T-helper 9 cell (primary cell): ENCODE results near the gene KIAA1614.
"Not testable (repeated sequence)": the region's sequence is repeated elsewhere in the genome, so short reads cannot be mapped to it uniquely, and the experiment has no call there.

Experiments
- DNase-seq: peaks from one replicate; pipeline ENCODE4 v3.0.0-alpha.2; 2020

Gene KIAA1614

DNA sequence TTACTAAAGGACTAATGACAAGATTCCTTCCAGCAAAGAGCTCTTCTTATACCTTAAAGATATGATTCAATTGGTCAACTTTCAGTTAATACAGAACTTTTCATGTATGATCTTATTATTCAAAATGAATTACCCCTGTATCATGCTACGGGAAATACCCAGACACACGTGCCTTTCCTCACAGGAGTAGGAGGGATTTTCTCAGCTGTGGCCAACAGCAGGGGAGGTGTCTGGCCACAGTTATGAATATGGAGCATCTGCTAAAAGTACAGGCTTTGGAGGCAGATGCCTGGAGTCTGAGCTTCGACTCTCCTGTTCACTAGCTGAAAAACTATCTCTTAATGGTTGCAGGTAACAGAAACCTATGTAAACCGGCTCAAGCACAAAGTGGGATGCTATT, 53.6 kb downstream of the KIAA1614 start:
- no peak for DNase-seq

DNA sequence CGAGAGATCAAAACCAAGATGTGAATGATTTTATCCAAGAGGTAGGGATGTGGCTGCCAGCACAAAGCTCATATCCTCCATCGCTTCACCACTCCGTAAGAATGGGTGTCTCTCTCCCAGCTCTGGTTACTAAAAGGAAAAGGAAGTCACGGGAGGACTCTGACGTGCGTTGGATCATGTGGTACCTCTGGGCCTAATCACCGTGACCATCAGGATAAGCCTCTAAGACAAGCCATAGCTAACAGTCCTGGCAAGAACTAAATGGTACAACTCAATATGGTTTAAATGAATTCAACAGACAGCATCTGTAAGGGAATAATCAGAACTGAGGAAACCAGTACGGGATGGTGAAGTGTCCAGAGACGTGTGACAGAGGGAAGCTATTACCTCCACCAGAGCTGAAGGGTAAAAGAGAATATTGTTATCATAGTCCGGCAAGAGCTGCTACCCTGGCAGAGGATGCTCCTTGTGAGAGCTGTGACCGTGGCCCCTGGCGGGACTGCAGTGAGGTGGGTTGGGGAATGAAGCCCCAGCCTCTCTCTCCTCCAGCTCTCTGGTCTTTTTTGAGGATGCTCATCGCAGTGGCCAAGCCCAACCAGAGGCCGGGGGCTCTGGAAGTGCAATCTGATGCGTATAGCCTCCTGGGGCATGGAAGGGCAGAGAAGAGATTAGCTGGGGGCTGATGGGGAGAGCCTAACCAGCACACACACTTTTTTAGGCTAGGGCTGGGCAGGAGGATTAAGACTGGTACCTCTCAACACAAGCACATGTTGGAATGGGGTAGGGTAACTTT, 54.2 kb downstream of the KIAA1614 start:
- DNase-seq = no peak

DNA sequence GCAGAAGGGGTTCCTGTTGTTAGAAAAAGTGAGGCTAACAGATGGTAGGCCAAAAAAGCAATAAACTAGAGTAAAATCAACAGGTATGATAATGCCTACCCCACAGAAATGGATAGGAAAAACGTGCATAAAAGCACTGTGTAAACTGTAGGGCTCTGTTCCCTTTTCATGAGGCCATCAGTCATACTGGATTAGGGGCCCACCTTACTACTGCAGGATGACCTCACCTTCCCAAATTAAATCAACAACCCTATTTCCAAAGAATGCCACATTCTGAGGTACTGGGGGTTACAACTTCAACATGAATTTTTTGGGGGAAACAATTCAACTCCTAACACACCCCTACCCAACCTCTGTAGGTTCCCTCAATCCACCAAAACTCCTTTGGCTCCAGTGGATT, 54.9 kb downstream of the KIAA1614 start:
- DNase-seq = no peak

DNA sequence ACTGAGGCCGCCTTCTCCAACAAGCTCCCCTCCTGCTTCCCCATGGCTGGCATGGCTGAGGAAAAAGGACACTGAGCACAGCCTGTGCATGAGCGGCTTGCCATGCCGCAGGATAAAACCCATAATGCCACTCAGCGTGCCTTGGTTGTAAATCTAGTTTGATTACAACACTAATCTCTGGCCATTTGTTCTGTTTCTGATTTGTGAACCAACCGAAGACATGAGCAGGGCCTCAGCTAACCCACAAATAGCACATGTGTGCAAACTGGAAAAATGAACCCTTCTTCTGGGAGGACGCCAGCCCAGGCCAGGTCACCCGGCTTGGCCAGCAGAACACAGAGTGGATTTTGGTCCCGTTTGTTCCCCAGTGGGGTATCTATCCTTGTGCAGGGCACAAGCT, 56.1 kb downstream of the KIAA1614 start:
- not testable (repeated sequence) for DNase-seq

DNA sequence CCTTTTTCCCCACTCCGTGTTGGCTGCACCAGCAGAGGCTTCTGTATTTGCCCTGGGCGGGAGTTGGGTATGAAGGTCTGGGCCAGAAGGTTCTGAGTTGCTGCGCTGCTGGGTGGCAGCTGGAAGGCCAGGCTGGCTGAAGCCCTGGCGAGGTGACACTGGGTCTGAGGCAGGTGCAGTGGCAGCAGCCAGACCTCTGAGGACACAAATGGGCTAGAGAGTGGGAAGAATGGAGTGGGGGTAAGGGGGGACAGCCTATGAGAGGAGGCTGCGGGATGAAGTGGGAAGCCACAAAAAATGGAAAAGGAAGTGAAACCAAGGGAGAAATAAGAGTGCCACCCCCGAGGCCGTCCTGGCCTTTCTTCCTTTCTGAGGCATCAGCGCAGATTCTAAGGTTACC, 56.7 kb downstream of the KIAA1614 start:
- DNase-seq = no peak

DNA sequence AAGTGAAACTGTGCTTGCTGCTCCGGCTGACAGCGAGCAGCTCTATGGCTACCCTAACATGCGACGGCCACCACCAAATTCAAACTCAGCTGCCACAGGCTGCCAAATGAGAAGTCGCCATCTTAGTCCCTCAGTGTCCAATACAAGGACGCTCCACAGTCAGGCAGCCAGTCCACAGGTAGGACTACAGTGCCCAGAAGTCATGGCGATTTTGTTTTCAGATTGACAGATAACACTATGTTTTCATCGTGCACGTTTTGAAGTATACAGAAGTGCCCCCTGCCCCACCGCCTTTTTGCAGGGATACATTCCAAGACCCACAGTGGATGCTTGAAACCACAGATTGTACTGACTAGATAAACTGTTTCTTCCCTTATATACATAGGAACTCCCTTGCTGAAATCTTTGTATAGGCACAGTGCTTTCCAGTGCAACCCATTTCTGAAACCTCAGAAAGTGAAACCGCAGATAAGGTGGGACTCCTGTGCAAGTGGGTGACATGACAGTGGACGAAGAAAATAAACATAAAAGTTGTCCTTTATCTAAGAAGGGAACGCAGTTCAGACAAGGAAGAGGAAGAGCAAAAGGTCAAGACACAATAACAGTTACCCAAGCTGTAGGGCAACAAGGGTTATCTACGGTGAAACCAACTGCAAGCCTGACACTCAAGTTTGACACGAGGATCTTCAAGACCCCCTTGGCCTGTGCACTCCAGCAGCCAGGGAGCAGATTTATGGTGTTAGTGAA, 57.8 kb downstream of the KIAA1614 start:
- DNase-seq = no peak

DNA sequence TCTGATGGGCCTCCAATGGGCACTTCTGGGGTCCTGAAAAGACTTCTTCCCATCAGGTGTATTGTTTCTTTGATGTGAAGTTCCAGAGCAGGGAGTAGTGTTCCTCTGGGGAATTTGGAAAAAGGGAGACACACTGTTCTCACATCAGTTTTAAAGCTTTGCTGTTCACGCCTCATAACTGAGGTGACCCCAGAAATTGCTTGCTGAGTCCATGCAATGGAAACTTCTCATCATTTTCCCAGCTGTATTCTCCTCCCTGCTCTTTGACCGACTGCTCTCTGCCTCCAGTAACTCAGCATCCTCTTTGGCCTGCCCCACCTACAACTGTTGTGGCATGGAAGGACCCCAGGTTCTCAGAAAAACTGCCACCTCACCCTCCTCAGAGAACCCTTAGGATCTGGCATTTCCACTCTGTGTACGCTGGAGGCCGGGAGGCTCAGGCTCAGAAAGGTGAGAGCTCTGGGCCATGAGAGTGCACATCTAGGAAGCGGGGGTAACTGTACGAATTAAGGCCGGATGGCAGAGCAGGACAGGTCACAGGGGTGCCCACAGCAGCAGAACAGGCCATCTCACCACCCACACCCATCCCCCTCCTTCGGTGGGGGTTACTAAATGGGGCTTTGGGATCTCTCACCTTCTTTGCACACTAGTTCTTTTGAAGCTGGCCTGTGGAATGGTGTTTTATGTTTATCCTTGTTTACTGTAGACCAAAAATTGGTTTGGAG, 58.7 kb downstream of the KIAA1614 start:
- DNase-seq = no peak

DNA sequence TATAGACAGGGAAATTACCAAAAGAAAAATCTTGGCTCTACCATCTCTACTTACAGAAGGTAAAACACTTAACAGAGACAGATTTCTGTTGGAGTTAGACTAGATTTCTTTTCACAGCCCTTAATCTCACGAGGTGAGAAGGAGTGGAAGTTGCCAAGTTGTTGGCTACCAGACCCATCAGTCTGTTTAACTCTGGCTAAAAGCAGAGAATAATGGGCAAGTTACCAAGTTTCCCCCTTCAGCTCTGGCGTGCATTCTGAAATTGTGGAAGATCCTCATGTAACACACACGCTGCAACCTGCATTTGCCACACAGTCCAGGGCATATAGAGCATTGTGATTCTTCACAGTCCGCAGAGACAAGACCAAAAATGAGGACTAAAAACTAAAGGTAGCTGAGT, 60.7 kb downstream of the KIAA1614 start:
- DNase-seq = no peak

DNA sequence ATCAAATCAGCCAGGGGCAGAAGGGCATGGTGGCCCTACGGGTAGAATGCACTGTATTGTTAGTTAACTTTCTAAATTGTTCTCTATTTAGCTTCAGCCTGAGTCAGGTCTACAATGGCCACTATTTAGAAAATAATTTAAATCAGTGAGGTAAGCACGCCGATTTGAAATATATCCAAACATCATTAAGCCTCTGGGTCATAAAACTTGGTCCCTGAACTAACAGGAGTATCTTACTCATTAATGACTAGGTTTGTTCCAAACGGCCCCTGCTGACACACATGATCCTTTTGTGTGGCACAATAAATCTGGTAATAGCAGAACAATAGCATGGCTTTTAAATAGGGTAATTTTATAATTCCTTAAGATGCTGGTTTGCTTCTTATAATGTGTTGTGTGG, 61.5 kb downstream of the KIAA1614 start:
- no peak for DNase-seq

DNA sequence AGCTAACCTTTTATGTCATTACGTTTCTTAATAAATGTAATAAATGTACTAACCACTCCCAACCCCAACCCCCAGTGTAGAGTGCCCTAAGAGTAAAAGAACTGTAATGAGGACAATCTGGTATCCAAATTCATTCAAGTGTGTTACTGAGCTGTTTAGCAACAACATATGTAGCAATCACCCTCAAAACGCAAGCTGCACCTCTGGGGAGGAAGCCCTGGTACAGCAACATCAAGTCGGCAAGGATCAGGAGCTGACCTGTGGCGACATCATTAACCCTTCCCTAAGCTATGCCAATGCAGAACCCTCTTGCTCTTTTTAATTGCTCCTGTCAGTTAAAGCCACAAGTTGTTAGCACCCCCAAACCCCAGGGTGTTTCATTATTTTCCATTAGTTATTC, 62.9 kb downstream of the KIAA1614 start:
- no peak for DNase-seq

DNA sequence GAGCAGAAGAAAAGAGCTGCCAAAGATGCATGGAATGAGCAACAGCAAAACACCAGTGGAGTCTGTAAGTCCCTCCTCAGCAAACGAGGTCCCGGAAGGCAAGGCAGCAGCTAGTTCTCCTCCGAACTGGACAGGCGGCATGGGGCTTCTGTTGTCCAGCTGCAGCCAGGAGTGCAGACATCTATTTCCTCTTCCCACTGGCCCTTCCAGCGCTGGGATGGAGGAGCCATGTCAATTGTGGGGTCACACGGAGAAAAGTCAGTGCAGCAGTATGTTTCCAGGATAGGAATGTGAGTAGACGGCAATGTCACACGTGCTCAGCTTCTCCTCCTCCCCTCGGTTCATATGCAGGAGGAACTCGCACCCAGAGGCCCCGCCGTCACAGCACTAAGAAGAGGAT, 63.5 kb downstream of the KIAA1614 start:
- DNase-seq = no peak

DNA sequence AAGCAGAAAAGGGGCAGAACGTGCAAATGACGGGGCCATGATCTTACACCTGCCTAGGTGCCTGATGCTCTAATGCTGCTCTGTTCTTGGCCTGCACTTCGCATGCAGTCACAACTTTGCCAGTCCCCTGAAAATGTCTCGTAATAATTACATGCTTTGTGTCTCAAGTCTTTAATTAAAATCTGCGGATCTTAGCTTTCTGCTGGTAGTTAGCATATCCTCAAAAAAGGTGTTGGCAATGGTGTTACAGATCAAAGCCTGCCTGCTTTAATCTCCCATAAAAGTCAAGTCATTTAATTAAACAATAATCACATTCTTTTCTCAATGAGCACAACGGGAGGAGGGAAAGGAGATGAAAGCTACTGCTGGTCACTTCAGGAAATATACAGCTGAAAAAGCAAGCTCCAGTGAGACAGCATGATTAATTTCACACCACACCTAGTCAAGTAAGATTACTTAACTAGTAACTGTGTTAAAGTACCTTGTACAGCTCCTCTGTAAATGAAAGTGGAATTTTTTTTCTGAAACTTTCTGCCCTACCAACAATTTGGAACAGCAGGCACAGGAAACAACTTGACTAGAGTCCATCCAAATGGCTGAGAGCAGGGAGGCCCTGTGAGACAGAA, 64.1 kb downstream of the KIAA1614 start:
- DNase-seq = no peak

DNA sequence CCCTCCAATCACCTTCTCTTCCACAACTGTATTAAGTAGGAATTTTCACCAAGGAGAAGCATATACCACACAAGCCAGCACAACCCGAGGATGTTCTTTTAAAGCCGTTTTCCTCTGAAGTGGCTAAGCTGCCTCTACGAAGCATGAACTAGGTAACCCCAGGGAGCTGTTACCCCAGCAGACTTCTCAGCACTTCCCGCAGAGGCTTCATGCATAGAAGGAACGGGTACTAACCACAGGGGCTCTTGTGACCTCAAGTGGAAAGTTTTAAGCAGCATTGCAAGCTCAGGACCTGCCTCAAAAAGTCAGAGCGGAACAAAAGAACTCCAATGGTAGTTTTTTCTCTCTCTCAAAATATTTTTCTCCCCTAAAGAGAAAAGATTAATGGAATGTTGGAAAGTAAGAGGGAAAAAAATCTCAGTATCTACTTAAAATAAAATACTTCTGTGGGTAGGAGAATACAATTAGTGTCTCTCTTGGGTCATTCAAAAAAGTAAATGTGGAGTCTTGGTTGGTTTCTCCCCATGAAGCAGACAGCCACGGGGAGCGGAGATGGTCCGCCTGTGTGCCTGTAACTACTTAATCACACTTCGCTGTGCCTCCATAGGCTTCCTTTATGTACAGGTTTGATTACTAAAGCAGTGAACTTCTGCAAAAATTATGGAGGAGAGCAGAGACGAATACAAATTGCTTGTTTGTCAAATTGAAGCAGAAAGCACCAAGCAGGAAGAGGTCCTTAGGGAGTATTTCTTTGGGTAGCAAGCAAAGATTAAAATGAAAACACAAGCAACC, 69.1 kb downstream of the KIAA1614 start:
- DNase-seq = no peak

DNA sequence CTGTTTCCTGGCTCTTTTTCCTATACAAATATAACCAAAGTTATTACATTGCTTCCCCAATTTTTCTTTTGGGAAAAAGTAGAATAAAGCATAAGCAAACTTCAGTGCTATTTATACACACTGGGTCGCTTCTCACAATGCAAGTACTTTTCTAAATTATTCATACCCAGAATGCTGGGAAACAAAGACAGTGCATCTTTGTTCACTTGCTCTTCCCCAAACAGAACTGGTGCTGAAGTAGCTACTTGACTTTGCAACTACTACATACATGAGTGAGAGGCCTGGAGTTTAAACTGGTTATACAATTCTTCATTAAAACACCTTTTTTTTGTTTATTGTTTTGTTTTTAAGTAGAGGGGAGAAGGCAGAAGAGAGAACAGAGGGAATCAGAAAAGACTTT, 69.7 kb downstream of the KIAA1614 start:
- no peak for DNase-seq

DNA sequence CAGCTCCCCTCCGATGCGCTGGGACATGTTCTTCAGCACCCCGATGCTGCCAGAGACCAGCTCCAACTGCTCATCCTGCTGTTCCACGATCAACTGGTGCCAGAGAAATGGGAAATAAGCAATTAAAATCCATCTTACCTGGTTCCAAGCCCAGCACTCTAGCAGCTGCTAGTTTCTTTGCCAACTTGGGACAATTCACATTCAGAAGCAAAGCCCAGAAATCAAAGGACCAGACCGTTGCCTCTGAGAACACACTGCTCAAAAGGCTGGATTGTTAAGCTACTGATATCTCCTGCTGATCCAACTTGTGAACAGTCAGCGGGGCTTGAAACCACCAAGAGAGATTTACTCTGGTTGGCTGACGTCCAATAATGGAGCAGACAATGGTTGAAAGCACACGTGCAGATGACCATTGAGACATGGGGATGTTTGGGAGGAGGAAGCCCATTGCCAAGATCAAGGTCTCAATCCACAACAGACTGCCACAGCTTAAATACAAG, 75.6 kb downstream of the KIAA1614 start:
- DNase-seq = no peak

DNA sequence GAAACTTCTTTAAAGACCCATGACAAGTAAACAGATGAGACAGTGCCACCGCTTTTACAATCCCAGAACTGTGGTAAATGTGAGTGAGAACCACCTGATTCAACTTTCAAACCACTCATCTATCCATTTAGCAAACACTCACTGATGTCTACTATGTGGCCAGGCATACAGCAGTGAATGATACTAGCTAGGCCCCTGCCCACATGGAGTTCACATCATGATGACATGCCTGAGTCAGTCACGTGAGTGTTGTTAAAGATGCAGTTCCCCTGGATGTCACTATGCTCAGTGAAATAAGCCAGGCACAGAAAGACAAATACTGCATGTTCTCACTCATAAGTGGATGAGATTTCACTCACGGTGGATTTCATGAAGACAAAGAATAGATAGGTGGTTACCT, 81.6 kb downstream of the KIAA1614 start:
- no peak for DNase-seq

DNA sequence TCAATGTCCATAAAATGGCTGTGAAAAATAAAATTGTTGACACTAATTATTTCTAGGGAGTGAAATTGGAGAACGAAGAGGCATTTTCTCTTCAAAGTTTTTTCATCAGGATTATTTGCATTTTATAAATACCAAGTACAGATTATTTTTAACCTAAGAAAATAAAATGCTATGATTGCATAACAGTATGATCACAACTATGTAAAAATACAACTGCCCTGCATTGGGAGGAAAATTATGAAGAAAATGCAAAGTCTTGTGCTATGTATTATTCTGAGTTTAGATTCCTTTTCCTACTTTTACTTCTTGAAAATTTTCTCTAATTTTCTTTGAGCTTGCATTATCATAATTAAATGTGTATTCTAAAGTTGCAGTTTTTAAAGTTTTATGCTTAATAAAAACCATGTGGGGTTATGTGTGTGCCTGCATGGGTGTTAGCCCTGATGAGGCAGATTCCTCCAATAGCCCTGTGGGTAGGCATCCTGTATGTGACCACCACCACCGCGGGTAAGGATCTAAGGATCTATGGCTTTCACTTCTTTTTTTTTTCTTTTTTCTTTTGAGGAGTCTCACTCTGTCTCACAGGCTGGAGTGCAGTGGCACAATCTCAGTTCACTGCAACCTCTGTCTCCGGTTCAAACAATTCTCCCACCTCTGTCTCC, 85.3 kb downstream of the KIAA1614 start:
- DNase-seq = no peak
